Liver (tissue), 9 donors: ENCODE results near the gene DUSP9. TPM values are rescaled to one million over a fixed set of nuclear protein-coding genes. Genes with fewer than 3 reads are reported as not detected.
A peak's percentile ranks its signal among the peaks of the same experiment; 100 is the strongest.

Source experiments
- DNase-seq: peaks from one replicate; pipeline ENCODE4 v3.0.0-alpha.2; 2017; ENCODE audit warnings: low spot score
- H3K27ac ChIP-seq, 2 donors: one replicate each; pipeline ENCODE4 v1.7.0; 2013; ENCODE audit warnings: inconsistent platforms in 2 of 2, low read length in 2 of 2, control low read depth in 1 of 2, low read depth in 1 of 2, mild to moderate bottlenecking in 1 of 2
- H3K27me3 ChIP-seq, 4 donors: one replicate each; pipeline versions ENCODE4 v1.6.1 to v1.7.0; 2013; ENCODE audit warnings: low read length in 3 of 4, inconsistent platforms in 1 of 4, mild to moderate bottlenecking in 1 of 4, moderate library complexity in 1 of 4; ENCODE audit not compliant: control insufficient read depth in 4 of 4, insufficient read depth in 4 of 4
- H3K36me3 ChIP-seq, 4 donors: one replicate each; pipeline versions ENCODE4 v1.6.1 to v1.7.0; 2013; ENCODE audit warnings: low read length in 3 of 4, mild to moderate bottlenecking in 3 of 4, low read depth in 1 of 4, moderate library complexity in 1 of 4; ENCODE audit not compliant: control insufficient read depth in 4 of 4, insufficient read depth in 3 of 4
- H3K4me1 ChIP-seq, 4 donors: one replicate each; pipeline versions ENCODE4 v1.6.1 to v1.7.0; 2013; ENCODE audit warnings: low read length in 3 of 4, mild to moderate bottlenecking in 3 of 4, moderate library complexity in 1 of 4; ENCODE audit not compliant: control insufficient read depth in 4 of 4, insufficient read depth in 4 of 4
- H3K4me3 ChIP-seq, 3 donors: one replicate each; pipeline versions ENCODE4 v1.6.1 to v1.7.0; 2013; ENCODE audit warnings: low read length in 3 of 3, control low read depth in 1 of 3, low read depth in 1 of 3, mild to moderate bottlenecking in 1 of 3
- H3K9ac ChIP-seq, 2 donors: one replicate each; pipeline ENCODE4 v1.7.0; 2013; ENCODE audit warnings: low read length in 2 of 2, mild to moderate bottlenecking in 2 of 2, moderate library complexity in 2 of 2, control low read depth in 1 of 2, low read depth in 1 of 2
- H3K9me3 ChIP-seq, 4 donors: one replicate each; pipeline versions ENCODE4 v1.6.1 to v1.7.0; 2013; ENCODE audit warnings: low read length in 3 of 4; ENCODE audit not compliant: control insufficient read depth in 4 of 4
- EGR1 ChIP-seq, 2 donors: IDR thresholded peaks; 2 replicates each; pipeline ENCODE4 v1.6.1; 2016 to 2018; ENCODE audit warnings: antibody characterized with exemption in 2 of 2, low read depth in 2 of 2
- FOXA1 ChIP-seq: IDR thresholded peaks from 2 replicates; pipeline ENCODE4 v1.6.1; 2016; ENCODE audit warnings: antibody characterized with exemption
- FOXA2 ChIP-seq: IDR thresholded peaks from 2 replicates; pipeline ENCODE4 v1.6.1; 2016; ENCODE audit warnings: antibody characterized with exemption
- GABPA ChIP-seq, 2 donors: IDR thresholded peaks in 1 of 2; conservative IDR thresholded peaks in 1 of 2; 2 replicates each; pipeline ENCODE4 v1.6.1; 2016; ENCODE audit warnings: antibody characterized with exemption in 2 of 2, mild to moderate bottlenecking in 1 of 2, moderate library complexity in 1 of 2
- HNF4A ChIP-seq, 2 donors: conservative IDR thresholded peaks; 2 replicates each; pipeline ENCODE4 v1.6.1; 2016; ENCODE audit warnings: antibody characterized with exemption in 2 of 2, mild to moderate bottlenecking in 2 of 2
- HNF4G ChIP-seq: IDR thresholded peaks from 2 replicates; pipeline ENCODE4 v1.6.1; 2016; ENCODE audit warnings: antibody characterized with exemption
- NR2F2 ChIP-seq: IDR thresholded peaks from 2 replicates; pipeline ENCODE4 v1.6.1; 2016; ENCODE audit warnings: antibody characterized with exemption
- RAD21 ChIP-seq, 2 donors: IDR thresholded peaks; 2 replicates each; pipeline ENCODE4 v1.6.1; 2016; ENCODE audit warnings: antibody characterized with exemption in 2 of 2, mild to moderate bottlenecking in 2 of 2
- RXRA ChIP-seq, 2 donors: IDR thresholded peaks; 2 replicates each; pipeline ENCODE4 v1.6.1; 2017 to 2018; ENCODE audit warnings: antibody characterized with exemption in 2 of 2, mild to moderate bottlenecking in 1 of 2
- SP1 ChIP-seq: IDR thresholded peaks from 2 replicates; pipeline ENCODE4 v1.6.1; 2018; ENCODE audit warnings: antibody characterized with exemption, mild to moderate bottlenecking
- TAF1 ChIP-seq: conservative IDR thresholded peaks from 2 replicates; pipeline ENCODE4 v1.6.1; 2016; ENCODE audit warnings: antibody characterized with exemption, mild to moderate bottlenecking
- YY1 ChIP-seq: IDR thresholded peaks from 2 replicates; pipeline ENCODE4 v1.6.1; 2016; ENCODE audit warnings: antibody characterized with exemption, mild to moderate bottlenecking
- WGBS: extraction: QIAGEN DNeasy Blood & Tissue Kit; methylation state at CpG from one replicate; pipeline ENCODE4 v1.1.7; 2013; 5-methylcytosine and 5-hydroxymethylcytosine counted together
- polyA plus RNA-seq, 2 donors: library from polyadenylated mRNA; stranded (reverse) in 1 of 2; unstranded in 1 of 2; fragments of 200-250 nt in 1 of 2; fragments of >200 nt in 1 of 2; fragmentation: Nextera tagmentation in 1 of 2; extraction: Ambion mirVana in 1 of 2; gene quantifications; one replicate each; pipeline versions ENCODE4 v1.2.1 to v1.2.3, GENCODE V29; 2013 to 2015
- total RNA-seq, 2 donors: library from RNA; depleted of rRNA; stranded (reverse); fragments of >200 nt; gene quantifications; one replicate each; pipeline ENCODE4 v1.2.3, GENCODE V29; 2014
- TF ChIP-seq, protein P1 (sequence below): IDR thresholded peaks from 2 replicates; pipeline ENCODE4 v1.6.1; 2016; ENCODE audit warnings: antibody characterized with exemption
- TF ChIP-seq, protein P2 (sequence below): IDR thresholded peaks from 2 replicates; pipeline ENCODE4 v1.6.1; 2016; ENCODE audit warnings: antibody characterized with exemption
- TF ChIP-seq, protein P3 (sequence below): fragments of 150-350 bp; IDR thresholded peaks from 2 replicates; pipeline ENCODE4 v1.5.1; 2017; ENCODE audit warnings: improper control_type of control experiment, low read depth, low read length; ENCODE audit not compliant: missing input control
- TF ChIP-seq, protein P4 (sequence below): IDR thresholded peaks from 2 replicates; pipeline ENCODE4 v1.6.1; 2016; ENCODE audit warnings: antibody characterized with exemption
- TF ChIP-seq, protein P5 (sequence below): IDR thresholded peaks from 2 replicates; pipeline ENCODE4 v1.6.1; 2016; ENCODE audit warnings: antibody characterized with exemption, mild to moderate bottlenecking
- donor health status: healthy.
- donor health status: healthy.
- donor health status: healthy.
- donor health status: healthy.
- donor health status: healthy.

DUSP9 gene
- total and polyA plus RNA-seq, 4 donors, result 0.42 to 164 (median 1.4) TPM

DNA sequence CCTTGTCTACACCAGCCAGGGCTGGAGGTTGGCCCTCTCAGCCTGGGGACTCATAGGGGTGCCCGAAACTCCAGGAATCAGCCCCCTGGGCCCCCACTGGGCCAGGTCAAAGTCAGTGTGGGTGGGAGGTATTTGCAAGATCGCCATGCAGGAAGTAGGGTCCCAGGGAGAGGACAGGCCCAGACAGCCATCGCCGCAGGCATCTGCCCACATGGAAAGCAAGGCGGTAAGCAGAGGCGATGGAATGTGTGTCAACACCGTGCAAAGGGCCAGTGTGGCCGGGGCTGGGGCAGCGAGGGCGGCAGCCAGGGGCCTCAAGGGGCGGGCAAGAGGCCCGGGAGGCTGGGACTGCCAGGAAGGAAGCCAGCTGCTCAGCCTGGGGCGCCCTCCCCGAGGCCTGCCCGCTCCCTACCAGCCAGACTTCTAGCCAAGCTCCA is 19.3 kb upstream of the DUSP9 start:
- H3K4me1 ChIP-seq, result peaks cover 5 to 18% (median 7%) of the 10 kb centered on the region in 4 donors
- no peak overlapping the region for H3K9ac ChIP-seq
- 24% methylated on average over 15 of the region's 15 CpGs for WGBS
- H3K36me3 ChIP-seq, result no peaks in the 10 kb centered on the region
- H3K9me3 ChIP-seq, result no peaks in the 10 kb centered on the region
- H3K4me3 ChIP-seq, result peak overlapping the region in 2 of 3 donors; percentile 14 to 31
- DNase-seq, result no peak
- H3K27ac ChIP-seq, result peak overlapping the region; percentile 61 to 69
- no peaks in the 10 kb centered on the region for H3K27me3 ChIP-seq
- TF ChIP-seq RAD21 (IDR thresholded peaks at IDR 0.05) (peak in 1 of 2 donors; percentile 24), EGR1 (IDR thresholded peaks at IDR 0.05; ENCODE audit: low read depth in 2 of 2) (no peak)

DNA sequence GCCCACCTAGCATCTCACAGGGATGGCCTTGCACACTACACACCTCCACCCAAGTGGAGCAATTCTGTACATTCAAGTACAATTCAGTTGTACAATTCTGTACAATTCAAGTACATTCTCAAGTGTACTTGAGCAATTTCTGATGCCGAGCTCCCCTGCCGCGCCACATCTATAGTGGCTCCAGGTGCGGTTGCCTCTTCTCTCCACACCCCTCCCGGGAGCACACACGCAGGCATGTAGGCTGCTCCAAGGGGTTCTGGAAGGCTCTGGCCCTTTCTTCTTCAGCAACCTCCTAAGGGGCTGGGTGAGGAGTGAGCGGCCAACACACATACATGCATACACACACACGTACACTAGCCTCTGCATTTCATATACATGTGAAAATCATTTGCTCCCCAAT is 18.9 kb upstream of the DUSP9 start:
- H3K4me3 ChIP-seq, result no peak overlapping the region
- TF ChIP-seq SP1 (no peak), EGR1 (IDR thresholded peaks at IDR 0.05; ENCODE audit: low read depth in 2 of 2) (no peak), FOXA2 (no peak), HNF4A (conservative IDR thresholded peaks at IDR 0.05) (no peak), GABPA (IDR thresholded peaks at IDR 0.05 in 1 of 2, conservative IDR thresholded peaks at IDR 0.05 in 1 of 2) (no peak), FOXA1 (no peak), TAF1 (no peak)
- TF ChIP-seq, protein P1, sequence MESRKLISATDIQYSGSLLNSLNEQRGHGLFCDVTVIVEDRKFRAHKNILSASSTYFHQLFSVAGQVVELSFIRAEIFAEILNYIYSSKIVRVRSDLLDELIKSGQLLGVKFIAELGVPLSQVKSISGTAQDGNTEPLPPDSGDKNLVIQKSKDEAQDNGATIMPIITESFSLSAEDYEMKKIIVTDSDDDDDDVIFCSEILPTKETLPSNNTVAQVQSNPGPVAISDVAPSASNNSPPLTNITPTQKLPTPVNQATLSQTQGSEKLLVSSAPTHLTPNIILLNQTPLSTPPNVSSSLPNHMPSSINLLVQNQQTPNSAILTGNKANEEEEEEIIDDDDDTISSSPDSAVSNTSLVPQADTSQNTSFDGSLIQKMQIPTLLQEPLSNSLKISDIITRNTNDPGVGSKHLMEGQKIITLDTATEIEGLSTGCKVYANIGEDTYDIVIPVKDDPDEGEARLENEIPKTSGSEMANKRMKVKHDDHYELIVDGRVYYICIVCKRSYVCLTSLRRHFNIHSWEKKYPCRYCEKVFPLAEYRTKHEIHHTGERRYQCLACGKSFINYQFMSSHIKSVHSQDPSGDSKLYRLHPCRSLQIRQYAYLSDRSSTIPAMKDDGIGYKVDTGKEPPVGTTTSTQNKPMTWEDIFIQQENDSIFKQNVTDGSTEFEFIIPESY, result no peak
- TF ChIP-seq, protein P2, sequence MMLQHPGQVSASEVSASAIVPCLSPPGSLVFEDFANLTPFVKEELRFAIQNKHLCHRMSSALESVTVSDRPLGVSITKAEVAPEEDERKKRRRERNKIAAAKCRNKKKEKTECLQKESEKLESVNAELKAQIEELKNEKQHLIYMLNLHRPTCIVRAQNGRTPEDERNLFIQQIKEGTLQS, result no peak
- TF ChIP-seq, protein P3, sequence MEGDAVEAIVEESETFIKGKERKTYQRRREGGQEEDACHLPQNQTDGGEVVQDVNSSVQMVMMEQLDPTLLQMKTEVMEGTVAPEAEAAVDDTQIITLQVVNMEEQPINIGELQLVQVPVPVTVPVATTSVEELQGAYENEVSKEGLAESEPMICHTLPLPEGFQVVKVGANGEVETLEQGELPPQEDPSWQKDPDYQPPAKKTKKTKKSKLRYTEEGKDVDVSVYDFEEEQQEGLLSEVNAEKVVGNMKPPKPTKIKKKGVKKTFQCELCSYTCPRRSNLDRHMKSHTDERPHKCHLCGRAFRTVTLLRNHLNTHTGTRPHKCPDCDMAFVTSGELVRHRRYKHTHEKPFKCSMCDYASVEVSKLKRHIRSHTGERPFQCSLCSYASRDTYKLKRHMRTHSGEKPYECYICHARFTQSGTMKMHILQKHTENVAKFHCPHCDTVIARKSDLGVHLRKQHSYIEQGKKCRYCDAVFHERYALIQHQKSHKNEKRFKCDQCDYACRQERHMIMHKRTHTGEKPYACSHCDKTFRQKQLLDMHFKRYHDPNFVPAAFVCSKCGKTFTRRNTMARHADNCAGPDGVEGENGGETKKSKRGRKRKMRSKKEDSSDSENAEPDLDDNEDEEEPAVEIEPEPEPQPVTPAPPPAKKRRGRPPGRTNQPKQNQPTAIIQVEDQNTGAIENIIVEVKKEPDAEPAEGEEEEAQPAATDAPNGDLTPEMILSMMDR, result no peak
- TF ChIP-seq, protein P4, sequence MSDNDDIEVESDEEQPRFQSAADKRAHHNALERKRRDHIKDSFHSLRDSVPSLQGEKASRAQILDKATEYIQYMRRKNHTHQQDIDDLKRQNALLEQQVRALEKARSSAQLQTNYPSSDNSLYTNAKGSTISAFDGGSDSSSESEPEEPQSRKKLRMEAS, result no peak
- no peaks in the 10 kb centered on the region for H3K9me3 ChIP-seq
- no peaks in the 10 kb centered on the region for H3K36me3 ChIP-seq
- no peaks in the 10 kb centered on the region for H3K27me3 ChIP-seq
- H3K27ac ChIP-seq, result peak overlapping the region in 1 of 2 donors; percentile 69
- no peak overlapping the region for H3K9ac ChIP-seq
- DNase-seq, result no peak
- whole genome bisulfite sequencing, result 88% methylated on average over 8 of the region's 8 CpGs
- H3K4me1 ChIP-seq, result peaks cover 3 to 17% (median 6%) of the 10 kb centered on the region in 4 donors

DNA sequence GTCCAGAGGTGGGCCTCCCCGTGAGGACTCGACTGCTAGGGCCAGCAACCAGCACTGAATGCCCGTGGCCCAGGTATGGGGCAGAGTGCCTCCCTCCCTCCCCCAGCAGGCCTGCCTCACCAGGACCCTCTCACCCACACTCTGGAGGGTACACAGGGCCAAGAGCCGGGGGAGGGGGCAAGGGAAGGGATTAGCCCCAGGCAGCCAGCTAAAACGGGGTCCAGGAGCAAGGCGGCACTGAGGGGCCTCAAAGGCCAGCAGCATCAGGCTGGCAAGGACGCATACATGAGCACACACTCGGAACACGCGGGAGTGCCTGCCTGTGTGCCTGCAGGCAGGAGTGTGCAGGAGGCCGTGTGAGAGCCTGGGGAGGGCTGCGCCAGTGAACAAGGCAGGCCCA is 18.3 kb upstream of the DUSP9 start:
- 46% methylated on average over 12 of the region's 12 CpGs for WGBS
- no peak overlapping the region for H3K9ac ChIP-seq
- DNase-seq, result no peak

More for the DNA sequence above, 18.3 kb upstream of the DUSP9 start:
- peaks cover 3 to 17% (median 4%) of the 10 kb centered on the region in 4 donors for H3K4me1 ChIP-seq
- no peaks in the 10 kb centered on the region for H3K27me3 ChIP-seq
- TF ChIP-seq, protein P1, result no peak
- no peak for TF ChIP-seq RXRA (IDR thresholded peaks at IDR 0.05)
- TF ChIP-seq FOXA1, result no peak
- TF ChIP-seq RAD21 (IDR thresholded peaks at IDR 0.05), result no peak
- TF ChIP-seq YY1, result no peak
- no peak for TF ChIP-seq EGR1 (IDR thresholded peaks at IDR 0.05; ENCODE audit: low read depth in 2 of 2)
- no peak for TF ChIP-seq HNF4A (conservative IDR thresholded peaks at IDR 0.05)
- TF ChIP-seq NR2F2, result no peak
- TF ChIP-seq, protein P5, sequence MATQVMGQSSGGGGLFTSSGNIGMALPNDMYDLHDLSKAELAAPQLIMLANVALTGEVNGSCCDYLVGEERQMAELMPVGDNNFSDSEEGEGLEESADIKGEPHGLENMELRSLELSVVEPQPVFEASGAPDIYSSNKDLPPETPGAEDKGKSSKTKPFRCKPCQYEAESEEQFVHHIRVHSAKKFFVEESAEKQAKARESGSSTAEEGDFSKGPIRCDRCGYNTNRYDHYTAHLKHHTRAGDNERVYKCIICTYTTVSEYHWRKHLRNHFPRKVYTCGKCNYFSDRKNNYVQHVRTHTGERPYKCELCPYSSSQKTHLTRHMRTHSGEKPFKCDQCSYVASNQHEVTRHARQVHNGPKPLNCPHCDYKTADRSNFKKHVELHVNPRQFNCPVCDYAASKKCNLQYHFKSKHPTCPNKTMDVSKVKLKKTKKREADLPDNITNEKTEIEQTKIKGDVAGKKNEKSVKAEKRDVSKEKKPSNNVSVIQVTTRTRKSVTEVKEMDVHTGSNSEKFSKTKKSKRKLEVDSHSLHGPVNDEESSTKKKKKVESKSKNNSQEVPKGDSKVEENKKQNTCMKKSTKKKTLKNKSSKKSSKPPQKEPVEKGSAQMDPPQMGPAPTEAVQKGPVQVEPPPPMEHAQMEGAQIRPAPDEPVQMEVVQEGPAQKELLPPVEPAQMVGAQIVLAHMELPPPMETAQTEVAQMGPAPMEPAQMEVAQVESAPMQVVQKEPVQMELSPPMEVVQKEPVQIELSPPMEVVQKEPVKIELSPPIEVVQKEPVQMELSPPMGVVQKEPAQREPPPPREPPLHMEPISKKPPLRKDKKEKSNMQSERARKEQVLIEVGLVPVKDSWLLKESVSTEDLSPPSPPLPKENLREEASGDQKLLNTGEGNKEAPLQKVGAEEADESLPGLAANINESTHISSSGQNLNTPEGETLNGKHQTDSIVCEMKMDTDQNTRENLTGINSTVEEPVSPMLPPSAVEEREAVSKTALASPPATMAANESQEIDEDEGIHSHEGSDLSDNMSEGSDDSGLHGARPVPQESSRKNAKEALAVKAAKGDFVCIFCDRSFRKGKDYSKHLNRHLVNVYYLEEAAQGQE, result no peak
- TF ChIP-seq, protein P4, result no peak
- TF ChIP-seq FOXA2, result no peak
- no peak for TF ChIP-seq SP1
- no peak for TF ChIP-seq TAF1
- no peak for TF ChIP-seq HNF4G
- TF ChIP-seq GABPA (IDR thresholded peaks at IDR 0.05 in 1 of 2, conservative IDR thresholded peaks at IDR 0.05 in 1 of 2), result no peak
- H3K9me3 ChIP-seq, result no peaks in the 10 kb centered on the region
- H3K27ac ChIP-seq, result no peak overlapping the region
- H3K36me3 ChIP-seq, result no peaks in the 10 kb centered on the region
- H3K4me3 ChIP-seq, result no peak overlapping the region
